Measurements from ENCODE around the gene TNNC1.
A peak's percentile ranks its signal among the peaks of the same experiment; 100 is the strongest.

TNNC1 gene

DNA sequence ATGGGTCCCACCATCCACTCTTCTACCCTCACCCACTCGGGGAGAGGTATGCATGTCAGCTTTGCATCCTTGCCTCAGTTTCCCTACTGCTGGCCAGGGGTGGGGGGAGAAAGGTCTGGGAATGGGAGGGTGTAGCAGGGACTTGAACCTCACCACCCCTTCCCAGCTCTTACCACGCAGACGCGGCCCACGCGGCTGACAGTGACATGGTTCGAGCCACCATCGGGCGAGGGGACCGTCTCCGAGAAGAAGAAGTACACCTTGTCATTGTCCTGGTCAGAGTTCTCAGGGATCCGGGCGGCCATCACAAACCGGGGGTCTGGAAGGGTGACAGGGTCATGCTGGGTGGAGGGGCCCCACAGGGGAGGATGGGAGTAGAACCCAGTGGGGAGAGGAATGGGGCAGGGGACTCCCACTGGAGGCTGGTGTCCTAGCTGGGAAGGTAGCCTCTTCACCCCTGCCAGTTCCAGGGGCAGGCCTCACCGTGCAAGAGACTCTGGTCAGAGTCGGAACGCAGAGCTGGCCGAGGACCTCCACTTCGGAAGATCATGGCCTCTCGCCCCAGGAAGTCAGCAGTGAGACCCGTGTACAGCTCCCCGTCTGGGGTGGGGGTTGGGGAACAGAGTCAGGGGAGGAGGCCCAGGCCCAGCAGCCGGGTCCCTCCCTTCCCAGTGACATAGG lies 12.6 kb downstream of the TNNC1 start:
- DNase-seq (ENCODE audit: low spot score): no peak
- Histone ChIP-seq H3K4me3 (no peak overlapping the region), H3K27ac (peak overlapping the region in 1 of 2 donors; percentile 1)
- TF ChIP-seq, protein P1, sequence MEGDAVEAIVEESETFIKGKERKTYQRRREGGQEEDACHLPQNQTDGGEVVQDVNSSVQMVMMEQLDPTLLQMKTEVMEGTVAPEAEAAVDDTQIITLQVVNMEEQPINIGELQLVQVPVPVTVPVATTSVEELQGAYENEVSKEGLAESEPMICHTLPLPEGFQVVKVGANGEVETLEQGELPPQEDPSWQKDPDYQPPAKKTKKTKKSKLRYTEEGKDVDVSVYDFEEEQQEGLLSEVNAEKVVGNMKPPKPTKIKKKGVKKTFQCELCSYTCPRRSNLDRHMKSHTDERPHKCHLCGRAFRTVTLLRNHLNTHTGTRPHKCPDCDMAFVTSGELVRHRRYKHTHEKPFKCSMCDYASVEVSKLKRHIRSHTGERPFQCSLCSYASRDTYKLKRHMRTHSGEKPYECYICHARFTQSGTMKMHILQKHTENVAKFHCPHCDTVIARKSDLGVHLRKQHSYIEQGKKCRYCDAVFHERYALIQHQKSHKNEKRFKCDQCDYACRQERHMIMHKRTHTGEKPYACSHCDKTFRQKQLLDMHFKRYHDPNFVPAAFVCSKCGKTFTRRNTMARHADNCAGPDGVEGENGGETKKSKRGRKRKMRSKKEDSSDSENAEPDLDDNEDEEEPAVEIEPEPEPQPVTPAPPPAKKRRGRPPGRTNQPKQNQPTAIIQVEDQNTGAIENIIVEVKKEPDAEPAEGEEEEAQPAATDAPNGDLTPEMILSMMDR (IDR thresholded peaks at IDR 0.05): no peak

DNA sequence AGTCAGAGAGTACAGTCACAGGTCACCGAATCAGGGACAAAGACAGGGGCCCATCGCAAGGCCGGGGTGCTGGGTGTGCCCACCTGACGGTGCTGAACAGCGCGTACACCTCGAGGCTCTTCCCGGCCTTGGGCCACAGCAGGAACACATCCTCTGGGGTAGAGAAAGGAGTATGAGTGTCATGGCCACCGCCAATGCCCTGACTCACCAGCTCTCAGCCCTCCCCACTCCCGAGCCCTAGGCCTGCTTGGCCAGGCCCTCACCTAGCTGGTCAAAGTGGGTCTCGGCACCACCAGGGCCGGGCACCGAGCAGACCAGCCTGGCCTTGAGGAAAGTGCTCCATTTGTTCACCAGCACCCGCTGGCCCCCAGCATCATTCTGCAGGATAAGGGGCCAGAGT lies 13.2 kb downstream of the TNNC1 start:
- H3K4me3 ChIP-seq: no peak overlapping the region
- peak overlapping the region in 1 of 2 donors; percentile 1 for H3K27ac ChIP-seq
- no peak for DNase-seq (ENCODE audit: low spot score)
- TF ChIP-seq, protein P1 (IDR thresholded peaks at IDR 0.05): no peak

DNA sequence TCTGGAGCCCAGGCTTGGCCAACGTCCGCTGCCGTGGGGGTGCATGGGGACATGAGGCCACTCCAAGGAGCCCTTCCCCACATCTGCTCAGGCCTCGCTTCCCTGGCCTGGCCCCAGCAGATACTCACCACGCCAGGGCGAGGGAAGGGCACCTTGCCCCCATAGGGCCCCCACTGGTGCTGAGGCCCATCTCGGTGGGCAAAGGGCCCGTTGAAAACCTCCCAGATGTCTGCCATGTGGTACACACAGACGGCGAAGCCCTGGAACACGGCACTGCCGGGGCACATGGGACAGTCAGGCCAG lies 13.6 kb downstream of the TNNC1 start:
- H3K27ac ChIP-seq: no peak overlapping the region
- TF ChIP-seq, protein P1 (IDR thresholded peaks at IDR 0.05): no peak
- no peak overlapping the region for H3K4me3 ChIP-seq
- no peak for DNase-seq (ENCODE audit: low spot score)

DNA sequence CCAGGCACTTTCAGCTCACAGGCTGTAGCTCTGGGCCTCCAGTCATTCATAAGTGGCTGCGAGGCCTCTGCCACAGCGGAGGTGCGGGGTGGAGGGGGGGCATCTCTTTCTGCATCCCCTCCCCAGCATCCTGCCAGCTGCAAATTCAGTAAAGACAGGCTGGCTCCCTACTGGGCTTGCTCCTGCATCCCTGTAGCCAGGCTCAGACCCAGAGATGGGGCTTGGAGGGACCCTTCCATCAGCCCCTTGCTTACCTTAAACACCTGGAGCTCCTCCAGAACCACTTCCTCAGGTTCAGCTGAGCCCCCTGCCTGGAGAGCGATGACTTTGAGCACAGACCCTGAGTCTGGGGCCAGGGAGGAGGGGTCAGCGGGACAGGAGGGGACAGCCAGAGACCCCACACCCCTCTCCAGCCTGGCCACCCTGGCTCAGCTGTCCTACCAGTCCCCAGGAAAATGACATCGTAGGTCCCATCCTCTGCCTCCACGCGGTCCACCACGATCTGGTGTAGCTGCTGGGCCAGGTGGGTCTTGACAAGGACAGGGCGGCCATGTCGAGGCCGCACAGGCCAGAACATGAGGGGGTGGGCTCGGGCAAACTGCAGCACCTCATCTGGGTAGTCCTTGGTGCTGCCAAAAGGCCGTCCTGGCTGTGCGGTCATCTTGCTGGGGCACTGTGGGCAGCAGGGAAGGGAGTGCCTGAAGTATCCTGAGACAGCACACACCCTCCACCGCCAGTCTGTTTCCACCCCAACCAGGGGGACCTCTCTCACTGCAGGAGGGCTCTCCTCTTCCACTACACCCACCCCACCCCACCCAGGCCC lies 14.2 kb downstream of the TNNC1 start:
- TF ChIP-seq, protein P1 (IDR thresholded peaks at IDR 0.05): no peak
- no peak overlapping the region for H3K27ac ChIP-seq
- no peak overlapping the region for H3K4me3 ChIP-seq
- peak; percentile 67 for DNase-seq (ENCODE audit: low spot score)

DNA sequence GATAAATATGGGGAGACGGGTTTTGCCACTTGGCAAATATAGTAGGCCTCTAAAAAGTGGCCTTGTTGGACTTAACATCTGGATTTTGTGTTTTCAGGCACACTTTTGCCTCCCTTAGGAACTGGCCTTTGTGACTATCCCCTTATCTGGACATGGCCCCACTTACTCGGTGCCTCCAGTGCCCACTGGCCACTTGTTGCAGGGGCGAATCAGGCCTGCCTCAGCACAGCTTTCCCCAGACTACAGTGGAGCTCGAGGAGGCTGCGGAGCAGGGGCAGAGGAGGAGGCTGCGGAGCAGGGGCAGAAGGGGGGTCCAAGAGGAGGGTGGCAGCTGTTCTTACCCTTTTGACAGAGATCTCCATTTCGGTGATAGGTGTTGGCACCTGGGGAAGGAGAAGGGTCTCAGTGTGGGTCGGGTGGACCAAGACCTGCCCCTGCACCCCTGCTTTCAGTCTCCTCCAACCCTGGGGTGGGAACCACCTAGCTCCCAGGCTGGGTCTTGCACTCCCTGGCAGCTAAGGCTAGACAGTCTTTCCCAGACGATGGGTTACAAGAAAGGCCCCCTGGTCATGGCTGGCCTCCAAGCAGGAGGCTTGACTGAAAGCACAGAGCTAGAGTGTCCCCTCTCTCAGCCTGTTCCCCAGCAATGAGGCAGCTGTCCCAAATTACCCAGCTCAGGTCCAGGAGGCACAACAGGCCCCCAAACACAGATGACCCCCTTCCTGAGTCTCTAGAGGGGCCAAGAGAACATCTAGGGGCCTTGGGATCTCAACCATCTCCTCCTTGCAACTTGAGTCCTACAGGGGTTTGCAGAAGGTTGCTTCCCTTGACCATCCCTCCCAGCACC lies 15.0 kb downstream of the TNNC1 start:
- TF ChIP-seq, protein P1 (IDR thresholded peaks at IDR 0.05): no peak
- H3K4me3 ChIP-seq: no peak overlapping the region
- H3K27ac ChIP-seq: no peak overlapping the region
- no peak for DNase-seq (ENCODE audit: low spot score)

DNA sequence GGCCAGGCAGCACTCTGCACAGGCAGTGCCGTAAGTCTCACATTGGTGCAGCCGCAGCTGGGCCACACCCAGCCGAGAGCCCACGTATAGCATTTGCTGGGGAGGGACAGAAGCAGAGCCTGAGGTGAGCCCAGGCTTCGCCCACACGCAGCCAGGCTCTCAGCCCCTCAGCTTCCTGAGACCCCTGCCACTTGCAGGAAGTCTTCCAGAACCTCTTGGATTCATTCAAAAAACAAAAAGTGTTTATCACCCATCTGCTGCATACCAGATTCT lies 15.8 kb downstream of the TNNC1 start:
- Histone ChIP-seq H3K4me3 (no peak overlapping the region), H3K27ac (no peak overlapping the region)
- peak; percentile 62 for DNase-seq (ENCODE audit: low spot score)
- TF ChIP-seq, protein P1 (IDR thresholded peaks at IDR 0.05): no peak

All from coronary artery (tissue), 2 donors.